K562 (cell line): Measurements from ENCODE around the gene SLC19A3. TPM values are rescaled to one million over a fixed set of nuclear protein-coding genes. Genes with fewer than 3 reads are reported as not detected.
"Not testable (repeated sequence)": the region's sequence is repeated elsewhere in the genome, so short reads cannot be mapped to it uniquely, and the experiment has no call there.

ENCODE experiments used
- ATAC-seq: fragments of 200-7000 bp; cut with Tn5 transposase; 3 replicates; pipeline ENCODE4 v1.9.1; 2020; ENCODE audit warnings: moderate library complexity
- BruUV-seq: library from RNA; stranded (reverse); fragments of 400-500 nt; replicated peaks from 2 replicates; lab custom pipeline; 2021; lab: Mats Ljungman, UMichigan
- CTCF ChIA-PET: fragments of 300-600 bp; formaldehyde crosslinking; extraction: SDS; loops from one replicate; lab custom pipeline; 2021; ENCODE audit warnings: low intra/inter-chr PET ratio; lab: Yijun Ruan, JAX
- POLR2A ChIA-PET: fragments of 300-600, 350-650 bp; sonication (Branson Sonifier 250); formaldehyde crosslinking; extraction: SDS; loops from one replicate; lab custom pipeline; 2021; ENCODE audit warnings: antibody characterized with exemption, inconsistent platforms; lab: Yijun Ruan, JAX
- DNase-seq, 4 experiments: peaks; one replicate each; pipeline versions ENCODE4 v3.0.0 to v3.0.0-alpha.2; 2011 to 2018; ENCODE audit warnings: low spot score in 3 of 4, mixed read lengths in 3 of 4; ENCODE audit errors: extremely low read depth in 1 of 4
- FAIRE-seq: peaks from 2 replicates; lab custom pipeline; 2011; peaks lifted over from hg19 to GRCh38; lab: Jason Lieb, UNC
- H2AFZ ChIP-seq: 2 replicates; pipeline ENCODE4 v1.6.0; 2011; ENCODE audit warnings: low read depth, low read length, control low read depth, inconsistent platforms
- H3K27ac ChIP-seq: fragments of 200-600 bp; 3 replicates; pipeline ENCODE4 v1.8.0; 2011; ENCODE audit warnings: low read depth, mild to moderate bottlenecking, control low read depth, inconsistent platforms, low read length, moderate library complexity, mixed read lengths; ENCODE audit errors: extremely low read depth
- H3K27me3 ChIP-seq, 2 experiments: fragments of 300-600 bp in 1 of 2; 2 replicates in 1 of 2; 3 replicates in 1 of 2; pipeline versions ENCODE4 v1.6.0 to v1.8.0; 2011; ENCODE audit warnings: inconsistent platforms in 2 of 2, low read length in 2 of 2, mild to moderate bottlenecking in 1 of 2, mixed read lengths in 1 of 2, moderate library complexity in 1 of 2; ENCODE audit not compliant: control insufficient read depth in 2 of 2, insufficient read depth in 2 of 2
- H3K36me3 ChIP-seq: fragments of 300-600 bp; 3 replicates; pipeline ENCODE4 v1.8.0; 2011; ENCODE audit warnings: mild to moderate bottlenecking, low read length, inconsistent platforms; ENCODE audit not compliant: control insufficient read depth, insufficient read depth
- H3K4me1 ChIP-seq, 2 experiments: fragments of 200-600 bp in 1 of 2; replicated peaks in 1 of 2; 2 replicates in 1 of 2; 3 replicates in 1 of 2; pipeline versions ENCODE4 v1.5.1 to v1.8.0; 2011; ENCODE audit warnings: inconsistent platforms in 2 of 2, low read length in 2 of 2, mild to moderate bottlenecking in 1 of 2, mixed read lengths in 1 of 2, moderate library complexity in 1 of 2; ENCODE audit not compliant: control insufficient read depth in 2 of 2, insufficient read depth in 2 of 2
- H3K4me2 ChIP-seq: 2 replicates; pipeline ENCODE4 v1.6.1; 2011; ENCODE audit warnings: low read length, control low read depth, inconsistent platforms, mixed read lengths; ENCODE audit not compliant: insufficient read depth
- H3K4me3 ChIP-seq: fragments of 200-600 bp; sonication (generic), shearing (Covaris generic); 2 replicates; pipeline ENCODE4 v1.5.1; 2016; ENCODE audit warnings: control low read depth, inconsistent platforms
- H3K79me2 ChIP-seq: fragments of 200-600 bp; 3 replicates; pipeline ENCODE4 v1.8.0; 2011; ENCODE audit warnings: low read length, inconsistent platforms; ENCODE audit not compliant: control insufficient read depth, insufficient read depth
- H3K9ac ChIP-seq, 2 experiments: 2 replicates each; pipeline versions ENCODE4 v1.6.0 to v1.6.1; 2011; ENCODE audit warnings: low read depth in 2 of 2, low read length in 2 of 2, control low read depth in 1 of 2, inconsistent platforms in 1 of 2, mild to moderate bottlenecking in 1 of 2, mixed read lengths in 1 of 2; ENCODE audit not compliant: insufficient read depth in 1 of 2
- H3K9me1 ChIP-seq: one replicate; pipeline ENCODE4 v1.6.0; 2011; ENCODE audit warnings: inconsistent platforms, mild to moderate bottlenecking, low read length, moderate library complexity; ENCODE audit not compliant: control insufficient read depth, insufficient read depth
- H3K9me3 ChIP-seq: replicated peaks from 2 replicates; pipeline ENCODE4 v1.5.1; 2011; ENCODE audit warnings: low read depth, low read length, inconsistent platforms; ENCODE audit not compliant: control insufficient read depth, insufficient read depth
- H4K20me1 ChIP-seq: replicated peaks from 2 replicates; pipeline ENCODE4 v1.6.1; 2011; ENCODE audit warnings: low read length, inconsistent platforms, mixed read lengths; ENCODE audit not compliant: control insufficient read depth, insufficient read depth
- BHLHE40 ChIP-seq: IDR thresholded peaks from 2 replicates; pipeline ENCODE4 v1.6.1; 2011; ENCODE audit warnings: low read length, improper control_type of control experiment
- KLF10 ChIP-seq: fragments of 250-450 bp; sonication (Bioruptor Pico); IDR thresholded peaks from 2 replicates; pipeline ENCODE4 v1.6.1; 2021; ENCODE audit warnings: matching md5 sums
- MYNN ChIP-seq, 2 experiments: sonication (generic); formaldehyde crosslinking in 1 of 2; IDR thresholded peaks; 2 replicates each; pipeline versions ENCODE4 v1.5.0 to v1.6.1; 2016 to 2020; ENCODE audit warnings: antibody characterized with exemption in 1 of 2, missing genetic modification reagents in 1 of 2
- RBFOX2 ChIP-seq: fragments of 200-400 bp; formaldehyde crosslinking; IDR thresholded peaks from 2 replicates; pipeline ENCODE4 v1.6.1; 2017; ENCODE audit warnings: low read depth, mild to moderate bottlenecking, low read length, moderate library complexity
- ZNF384 ChIP-seq: IDR thresholded peaks from 2 replicates; pipeline ENCODE4 v1.6.1; 2012; ENCODE audit warnings: low read depth, low read length, improper control_type of control experiment
- WGBS: fragments of 100-300 bp; shearing (Covaris generic); methylation state at CpG from one replicate; pipeline ENCODE4 v1.1.6; 2016; ENCODE audit warnings: low coverage, mixed read lengths; ENCODE audit not compliant: insufficient coverage; ENCODE audit errors: missing lambda C conversion rate; 5-methylcytosine and 5-hydroxymethylcytosine counted together
- in situ Hi-C: fragments of 300-500 bp; cut with MboI; formaldehyde crosslinking; loops from 4 replicates; pipeline ENCODE4 v1.15.0; 2018; ENCODE audit warnings: inconsistent platforms, mixed read lengths
- intact Hi-C: fragments of 100-400 bp; cut with micrococcal nuclease; formaldehyde crosslinking; loops from 2 replicates; pipeline ENCODE4 v1.14.2; 2022
- polyA plus RNA-seq, 8 experiments: library from polyadenylated mRNA; depleted of rRNA in 4 of 8; stranded (reverse) in 5 of 8; unstranded in 3 of 8; fragments of >200 nt; fragmentation: Nextera tagmentation in 2 of 8; fragmentation: Illumina TruSeq in 1 of 8; extraction: Ambion mirVana in 2 of 8; extraction: Trizol in 1 of 8; gene quantifications; 2 replicates each; pipeline versions ENCODE4 v1.2.1 to v1.2.3, GENCODE V29; 2011 to 2014; ENCODE audit warnings: inconsistent platforms in 1 of 8, missing spikeins in 1 of 8
- total RNA-seq, 7 experiments: library from RNA; depleted of rRNA in 6 of 7; stranded (reverse); fragments of >200 nt in 6 of 7; fragmentation: Illumina TruSeq in 2 of 7; extraction: Trizol in 2 of 7; gene quantifications; 2 replicates each; pipeline versions ENCODE4 v1.2.1 to v1.2.3, GENCODE V29; 2011 to 2021; ENCODE audit warnings: low replicate concordance in 1 of 7
- TF ChIP-seq, protein P1 (sequence below): fragments of 250-450 bp; sonication (Bioruptor Pico); IDR thresholded peaks from 2 replicates; pipeline ENCODE4 v1.5.0; 2021
- TF ChIP-seq, protein P2 (sequence below), 3 experiments: IDR thresholded peaks in 2 of 3; conservative IDR thresholded peaks in 1 of 3; 2 replicates each; pipeline ENCODE4 v1.5.1; 2011 to 2012; ENCODE audit warnings: low read length in 3 of 3, mild to moderate bottlenecking in 3 of 3, control low read depth in 2 of 3, improper control_type of control experiment in 1 of 3, inconsistent platforms in 1 of 3, low read depth in 1 of 3, mixed read lengths in 1 of 3, moderate library complexity in 1 of 3; ENCODE audit not compliant: insufficient read depth in 2 of 3

The SLC19A3 gene
- total and polyA plus RNA-seq, 9 of the 15 experiments (the other 6 are each of a cell fraction or from before 2014, with no cell fraction given): not detected

GRCh38 chr2:227745594-227745993, 27.8 kb upstream of the SLC19A3 start, which contains the start of gene SCYGR8:
Gene SCYGR8 (plus strand): TSS chr2:227745894. CDS start chr2:227745894, 0 bp downstream.
- WGBS: 5% methylated on average over 2 of the region's 9 CpGs
- Histone ChIP-seq H3K9me3 (no peaks in the 10 kb centered on the region), H3K9me1 (no peaks in the 10 kb centered on the region), H3K4me2 (no peak within 1 kb of the TSS), H3K27ac (no peak within 1 kb of the TSS), H3K79me2 (no peaks in the 10 kb centered on the region), H4K20me1 (no peaks in the 10 kb centered on the region), H2AFZ (no peak within 1 kb of the TSS), H3K9ac (no peak within 1 kb of the TSS; a peak in 1 of 4 replicates), H3K4me3 (no peak within 1 kb of the TSS), H3K27me3 (no peaks in the 10 kb centered on the region; a peak in 1 of 5 replicates), H3K36me3 (no peaks in the 10 kb centered on the region), H3K4me1 (no peaks in the 10 kb centered on the region)
- FAIRE-seq: no peak
- TF ChIP-seq KLF10 (CRISPR knock-in tag) (no peak), RBFOX2 (no peak), MYNN (IDR thresholded peaks at IDR 0.05) (no peak), MYNN (CRISPR knock-in tag; IDR thresholded peaks at IDR 0.05) (no peak)
- TF ChIP-seq, protein P1, sequence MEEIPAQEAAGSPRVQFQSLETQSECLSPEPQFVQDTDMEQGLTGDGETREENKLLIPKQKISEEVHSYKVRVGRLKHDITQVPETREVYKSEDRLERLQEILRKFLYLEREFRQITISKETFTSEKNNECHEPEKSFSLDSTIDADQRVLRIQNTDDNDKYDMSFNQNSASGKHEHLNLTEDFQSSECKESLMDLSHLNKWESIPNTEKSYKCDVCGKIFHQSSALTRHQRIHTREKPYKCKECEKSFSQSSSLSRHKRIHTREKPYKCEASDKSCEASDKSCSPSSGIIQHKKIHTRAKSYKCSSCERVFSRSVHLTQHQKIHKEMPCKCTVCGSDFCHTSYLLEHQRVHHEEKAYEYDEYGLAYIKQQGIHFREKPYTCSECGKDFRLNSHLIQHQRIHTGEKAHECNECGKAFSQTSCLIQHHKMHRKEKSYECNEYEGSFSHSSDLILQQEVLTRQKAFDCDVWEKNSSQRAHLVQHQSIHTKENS (CRISPR knock-in tag): no peak
- in situ Hi-C loops (no loop called here), intact Hi-C loops (no loop called here)
- BruUV-seq: no TSS peak
- ChIA-PET POLR2A (no interaction called here), CTCF (no interaction called here)
- no peak for ATAC-seq
- DNase-seq: no peak

DNA sequence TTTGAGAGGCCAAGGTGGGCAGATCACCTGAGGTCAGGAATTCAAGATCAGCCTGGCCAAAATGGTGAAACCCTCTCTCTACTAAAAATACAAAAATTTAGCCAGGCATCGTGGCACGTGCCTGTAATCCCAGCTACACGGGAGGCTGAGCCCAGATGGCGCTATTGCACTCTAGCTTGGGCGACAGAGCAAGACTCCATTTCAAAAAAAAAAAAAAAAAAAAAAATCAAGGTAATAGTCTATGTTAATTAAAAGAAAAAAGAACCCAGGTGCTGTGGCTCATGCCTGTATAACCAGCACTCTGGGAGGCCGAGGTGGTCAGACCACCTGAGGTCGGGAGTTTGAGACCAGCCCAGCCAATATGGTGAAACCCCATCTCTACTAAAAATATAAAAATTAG, 22.9 kb upstream of the SLC19A3 start:
- CTCF ChIA-PET, intact Hi-C loops, H3K9me3 ChIP-seq, H3K36me3 ChIP-seq, POLR2A ChIA-PET, H3K4me3 ChIP-seq, FAIRE-seq, H3K4me2 ChIP-seq, BruUV-seq, in situ Hi-C loops, H4K20me1 ChIP-seq, H3K9me1 ChIP-seq, H3K9ac ChIP-seq, H3K79me2 ChIP-seq, H3K27ac ChIP-seq, H2AFZ ChIP-seq, H3K27me3 ChIP-seq, H3K4me1 ChIP-seq: not testable (repeated sequence)
- 0% methylated on average over 5 of the region's 7 CpGs for WGBS
- 0 out of 3 replicates have a peak, but pooled peaks have one; percentile 49 for ATAC-seq
- peak in 1 of 4 experiments; percentile 26 for DNase-seq
- TF ChIP-seq, protein P2, sequence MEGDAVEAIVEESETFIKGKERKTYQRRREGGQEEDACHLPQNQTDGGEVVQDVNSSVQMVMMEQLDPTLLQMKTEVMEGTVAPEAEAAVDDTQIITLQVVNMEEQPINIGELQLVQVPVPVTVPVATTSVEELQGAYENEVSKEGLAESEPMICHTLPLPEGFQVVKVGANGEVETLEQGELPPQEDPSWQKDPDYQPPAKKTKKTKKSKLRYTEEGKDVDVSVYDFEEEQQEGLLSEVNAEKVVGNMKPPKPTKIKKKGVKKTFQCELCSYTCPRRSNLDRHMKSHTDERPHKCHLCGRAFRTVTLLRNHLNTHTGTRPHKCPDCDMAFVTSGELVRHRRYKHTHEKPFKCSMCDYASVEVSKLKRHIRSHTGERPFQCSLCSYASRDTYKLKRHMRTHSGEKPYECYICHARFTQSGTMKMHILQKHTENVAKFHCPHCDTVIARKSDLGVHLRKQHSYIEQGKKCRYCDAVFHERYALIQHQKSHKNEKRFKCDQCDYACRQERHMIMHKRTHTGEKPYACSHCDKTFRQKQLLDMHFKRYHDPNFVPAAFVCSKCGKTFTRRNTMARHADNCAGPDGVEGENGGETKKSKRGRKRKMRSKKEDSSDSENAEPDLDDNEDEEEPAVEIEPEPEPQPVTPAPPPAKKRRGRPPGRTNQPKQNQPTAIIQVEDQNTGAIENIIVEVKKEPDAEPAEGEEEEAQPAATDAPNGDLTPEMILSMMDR (IDR thresholded peaks at IDR 0.05 in 2 of 3, conservative IDR thresholded peaks at IDR 0.05 in 1 of 3; ENCODE audit: insufficient read depth in 2 of 3, low read depth in 1 of 3, low read length in 3 of 3): peak; percentile 23 to 39 (median 29); a peak in 3 of 6 replicates
- peak; percentile 92 for TF ChIP-seq BHLHE40
- peak; percentile 58 for TF ChIP-seq ZNF384
